HG03159 (cell line): ENCODE data around the gene RCAN1.
"Not testable (repeated sequence)": the region's sequence is repeated elsewhere in the genome, so short reads cannot be mapped to it uniquely, and the experiment has no call there.

ENCODE experiments used
- ATAC-seq: cut with Tn5 transposase; IDR thresholded peaks from one replicate; pipeline ENCODE4 v1.9.1; 2021; ENCODE audit warnings: mild to moderate bottlenecking, moderate library complexity; ENCODE audit not compliant: unreplicated experiment

RCAN1 gene

DNA sequence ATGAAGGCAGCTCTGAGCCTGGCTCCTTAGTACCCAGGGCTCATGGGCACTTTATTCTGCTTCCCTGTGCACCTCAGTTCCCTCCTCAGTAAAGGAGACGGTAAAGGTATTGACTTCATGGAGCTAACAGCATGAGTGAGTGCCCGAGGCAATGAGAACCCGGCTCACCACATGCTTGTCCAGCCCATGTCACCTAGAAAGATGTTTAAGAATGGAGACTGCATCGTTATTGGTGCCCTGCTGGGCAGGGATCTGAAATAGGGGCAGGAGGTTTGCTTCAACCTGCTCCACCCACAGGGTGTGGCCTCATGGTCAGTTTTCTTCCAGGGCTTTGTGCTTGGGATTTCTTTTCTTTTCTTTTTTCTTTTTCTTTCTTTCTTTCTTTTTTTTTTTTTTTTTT lies 95.9 kb downstream of the RCAN1 start:
- no peak for ATAC-seq

DNA sequence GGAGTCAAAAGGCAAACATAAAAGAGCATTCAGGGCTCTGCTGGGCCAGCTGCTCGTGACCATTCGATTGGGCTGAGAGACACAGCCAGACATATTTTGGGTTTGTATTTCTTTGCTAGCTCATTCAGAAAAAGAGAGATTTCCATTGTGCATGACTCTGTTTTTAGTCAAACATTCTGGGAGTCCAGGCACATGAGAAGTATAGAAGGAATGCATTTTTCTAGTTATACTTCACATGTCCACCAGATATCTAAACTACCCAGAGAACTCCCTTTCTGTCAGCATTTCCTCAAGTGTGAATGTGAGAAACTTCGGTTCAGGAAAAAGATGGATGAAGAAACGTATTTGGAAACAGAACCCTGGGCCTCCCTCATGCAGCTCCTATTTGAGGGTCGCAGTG lies 96.6 kb downstream of the RCAN1 start:
- ATAC-seq, result no peak

DNA sequence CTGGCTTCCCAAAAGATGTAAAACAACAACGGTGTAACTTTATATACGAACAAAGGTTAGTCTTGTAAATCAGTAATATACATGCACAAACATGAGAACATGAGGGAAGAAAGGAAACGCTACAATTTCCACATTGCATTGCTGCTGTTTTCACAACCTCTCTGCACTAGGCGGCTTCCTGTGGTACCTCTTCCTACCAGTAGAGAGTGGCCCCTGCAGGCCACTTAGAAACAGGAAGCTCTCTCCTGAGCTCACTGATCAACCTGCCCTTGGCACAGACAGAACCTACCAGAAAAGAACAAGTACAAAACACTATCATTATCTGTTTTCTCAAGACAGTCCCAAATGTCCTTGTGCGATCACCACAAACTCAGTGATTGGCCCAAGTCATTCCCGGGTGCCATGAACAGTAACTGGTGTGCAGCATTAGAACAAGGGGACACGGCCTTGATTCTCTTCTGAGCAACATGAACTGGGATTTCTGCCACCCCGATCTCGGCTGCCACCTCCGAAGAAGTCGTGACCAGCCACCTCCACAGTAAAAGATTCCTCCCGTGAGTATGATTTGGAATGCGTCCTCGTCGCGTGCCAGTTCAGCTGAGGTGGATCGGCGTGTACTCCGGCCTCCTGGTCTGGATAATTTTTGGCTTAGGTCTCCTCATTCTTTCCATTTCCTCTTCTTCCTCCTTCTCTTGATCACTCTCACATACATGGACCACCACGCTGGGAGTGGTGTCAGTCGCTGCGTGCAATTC lies 97.2 kb downstream of the RCAN1 start:
- no peak for ATAC-seq

DNA sequence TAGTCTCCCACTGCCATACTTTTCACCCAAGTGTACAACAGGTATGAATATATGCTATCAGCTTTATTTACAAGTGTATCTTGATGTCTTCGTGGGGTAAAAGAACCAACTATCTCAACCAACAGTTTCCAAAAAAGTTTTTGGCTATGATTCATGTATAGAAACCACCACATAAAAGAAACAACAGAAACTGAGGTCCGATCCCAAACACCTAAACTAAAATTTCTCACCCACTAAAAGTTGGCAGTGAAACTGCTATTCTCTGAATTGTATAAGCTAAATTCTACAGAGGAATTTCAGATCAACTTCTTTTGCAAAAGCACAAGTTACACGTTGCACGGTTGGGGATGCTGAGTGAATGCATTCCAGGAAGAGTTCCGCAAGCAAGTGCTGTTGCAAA lies 97.9 kb downstream of the RCAN1 start:
- ATAC-seq, result no peak

DNA sequence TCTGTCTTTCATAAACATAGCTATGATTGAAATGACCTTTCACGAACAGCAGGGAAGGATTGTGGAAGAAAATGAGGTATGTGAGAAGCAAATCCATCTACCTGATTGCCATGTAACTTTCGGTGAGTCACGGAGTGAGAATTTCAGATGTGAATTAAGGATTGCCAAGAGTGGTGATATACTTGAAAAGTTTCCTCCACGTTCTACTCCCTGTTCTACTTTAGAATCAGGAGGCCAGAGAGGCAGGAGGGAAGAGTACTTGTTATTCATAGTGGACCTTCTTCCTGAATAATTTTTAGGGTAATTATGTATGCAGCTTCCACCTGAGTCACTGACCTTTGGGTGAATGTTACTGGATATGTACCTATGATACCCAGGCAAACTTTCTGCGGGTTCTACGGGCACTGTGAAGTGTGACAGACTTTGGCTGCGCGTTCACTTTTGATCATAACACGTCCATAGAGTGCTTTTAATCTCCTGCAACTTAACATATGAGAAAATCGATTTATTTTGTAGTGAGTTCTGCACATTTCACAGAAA lies 100.3 kb downstream of the RCAN1 start:
- ATAC-seq, result no peak

DNA sequence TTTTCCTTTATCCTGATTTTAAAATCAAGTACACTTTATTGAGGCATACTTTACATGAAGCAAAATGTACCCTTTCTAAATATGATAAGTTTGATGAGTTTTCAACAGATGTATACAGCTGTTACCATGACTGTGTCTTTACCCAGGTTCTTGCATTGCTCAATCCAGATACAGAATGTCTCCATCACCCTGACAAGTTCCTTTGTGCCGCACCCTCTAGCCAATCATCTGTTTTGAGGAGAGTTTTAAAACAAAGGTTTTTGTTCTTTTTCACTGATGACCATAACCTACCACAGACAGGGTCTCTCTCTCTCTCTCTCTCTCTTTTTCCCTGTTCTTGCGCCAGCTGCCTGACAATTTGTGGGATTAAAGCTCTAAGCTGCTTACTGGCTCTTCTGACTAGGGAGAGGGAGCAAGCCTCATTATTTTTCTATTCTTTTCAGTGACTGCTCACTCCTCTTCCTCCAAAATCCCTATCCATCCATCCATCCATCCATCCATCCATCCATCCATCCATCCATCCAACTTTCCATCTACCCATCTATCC lies 101.7 kb downstream of the RCAN1 start:
- ATAC-seq, result no peak

DNA sequence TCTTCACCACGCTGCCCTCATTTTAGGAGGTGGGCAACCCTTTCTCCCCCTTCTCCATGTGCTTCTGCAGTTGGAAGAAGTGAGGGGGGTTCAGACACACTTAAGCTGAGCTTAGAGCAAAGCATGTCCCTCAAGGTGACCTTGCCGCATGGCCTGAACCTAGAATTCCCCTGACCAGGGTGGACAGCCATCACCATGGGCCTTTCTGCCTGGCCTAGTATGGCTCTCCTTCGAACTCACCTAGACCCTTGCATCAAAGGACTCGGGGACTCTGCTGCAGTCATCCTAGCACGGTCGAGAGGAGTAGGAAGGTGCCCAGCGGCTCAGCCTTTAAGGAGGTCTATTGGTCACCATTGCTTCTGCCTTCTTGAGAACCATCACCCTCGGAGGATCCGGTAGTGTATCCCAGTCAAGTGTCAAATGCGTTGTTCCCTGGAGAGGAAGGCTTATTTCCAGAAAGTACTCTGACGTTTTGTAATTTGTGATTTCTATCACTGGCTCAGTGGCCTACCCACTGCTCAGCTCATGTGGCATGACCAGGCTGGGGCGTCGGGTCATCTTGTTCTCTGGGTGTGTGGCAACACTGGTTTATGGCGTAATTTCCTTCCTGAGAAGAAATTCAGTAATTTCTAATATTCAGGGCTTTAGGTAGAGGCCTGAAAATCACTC lies 103.0 kb downstream of the RCAN1 start, which contains the start of gene KCNE1:
Gene KCNE1 (minus strand): TSS at position 424 of the 669 bp plus-strand sequence. CDS start 62,576 bp downstream, outside the sequence.
- no peak for ATAC-seq

DNA sequence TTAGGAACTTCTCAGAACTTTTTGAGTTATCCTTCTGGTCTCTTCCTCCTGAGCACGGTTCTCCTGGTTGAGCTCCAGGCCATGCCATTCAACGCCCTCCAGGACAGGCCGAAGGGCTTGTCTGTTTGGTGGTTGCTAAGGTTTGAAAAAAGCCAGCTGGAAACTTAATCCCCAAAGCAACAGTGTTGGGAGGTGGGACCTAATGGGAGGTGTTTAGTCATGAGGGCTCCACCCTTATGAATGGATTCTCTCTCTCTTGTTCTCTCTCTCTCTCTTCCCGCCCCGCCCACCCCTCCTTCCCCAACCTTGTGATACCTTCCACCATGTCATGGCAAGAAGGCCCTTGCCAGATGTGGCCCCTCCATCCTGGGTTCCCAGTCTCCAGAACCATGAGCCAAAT lies 103.7 kb downstream of the RCAN1 start:
- ATAC-seq, result no peak

DNA sequence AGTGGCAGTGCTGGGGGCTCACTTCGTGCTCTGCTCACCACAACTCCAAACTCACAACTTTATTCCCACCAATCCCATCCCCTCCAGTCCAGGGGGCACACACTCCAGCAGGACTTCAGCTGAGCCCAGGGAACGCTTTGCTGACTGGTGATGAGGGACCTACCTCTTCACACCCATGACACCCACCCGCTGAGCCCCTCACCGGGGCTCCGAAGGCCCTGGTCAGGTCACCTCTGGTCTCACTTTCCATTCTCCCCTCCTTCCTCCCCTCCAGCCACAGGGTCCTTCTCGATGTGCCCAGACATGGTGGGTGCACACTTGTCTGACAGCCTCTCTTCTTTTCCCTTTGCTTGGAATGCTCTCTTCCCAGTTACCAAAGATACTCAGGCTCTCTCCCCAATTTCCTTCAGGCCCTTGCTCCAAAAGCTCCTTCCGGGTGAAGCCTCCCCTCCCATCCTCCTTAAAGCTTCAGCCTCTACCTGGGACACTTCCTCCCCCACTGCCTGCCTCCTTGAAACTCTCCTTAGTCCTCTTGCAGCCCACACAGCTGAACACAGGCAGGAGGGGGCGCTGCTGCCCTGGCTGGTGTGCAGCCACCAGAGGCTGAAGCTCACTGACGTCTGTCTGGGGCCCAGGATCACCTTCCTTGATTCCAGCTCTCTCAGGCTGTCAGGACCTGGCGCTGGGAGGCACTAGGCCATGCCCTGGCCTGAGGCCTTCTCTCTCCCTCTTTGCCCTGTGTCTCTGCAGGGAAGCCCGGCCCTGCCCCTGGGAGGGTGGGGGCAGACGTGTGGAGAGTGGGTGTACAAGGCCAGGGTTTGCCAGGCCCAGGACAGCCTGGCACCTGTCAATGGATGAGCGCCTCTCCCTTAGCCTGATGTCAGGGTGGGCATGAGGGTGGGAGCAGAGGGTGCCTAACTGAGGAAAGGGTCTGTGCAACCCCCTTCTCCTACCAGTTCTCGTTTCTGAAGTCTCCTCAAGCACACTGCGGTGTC lies 104.5 kb downstream of the RCAN1 start:
- no peak for ATAC-seq

DNA sequence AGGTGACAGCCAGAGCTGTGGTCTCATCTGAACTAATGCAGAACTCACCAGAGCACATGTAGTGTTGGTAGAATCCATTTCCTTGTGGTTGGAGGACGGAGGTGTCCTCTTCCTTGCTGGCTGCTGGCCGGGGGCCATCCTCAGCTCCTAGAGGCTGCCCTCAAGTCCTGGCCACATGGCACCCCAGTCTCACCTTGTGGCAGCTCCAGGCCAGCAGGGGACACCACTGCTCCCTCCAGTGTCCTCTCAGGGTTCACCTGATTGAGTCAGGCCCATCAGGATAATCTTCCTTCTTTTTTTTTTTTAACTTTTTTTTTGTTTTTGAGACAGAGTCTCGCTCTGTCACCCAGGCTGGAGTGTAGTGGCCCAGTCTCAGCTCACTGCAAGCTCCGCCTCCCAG lies 105.8 kb downstream of the RCAN1 start:
- no peak for ATAC-seq

DNA sequence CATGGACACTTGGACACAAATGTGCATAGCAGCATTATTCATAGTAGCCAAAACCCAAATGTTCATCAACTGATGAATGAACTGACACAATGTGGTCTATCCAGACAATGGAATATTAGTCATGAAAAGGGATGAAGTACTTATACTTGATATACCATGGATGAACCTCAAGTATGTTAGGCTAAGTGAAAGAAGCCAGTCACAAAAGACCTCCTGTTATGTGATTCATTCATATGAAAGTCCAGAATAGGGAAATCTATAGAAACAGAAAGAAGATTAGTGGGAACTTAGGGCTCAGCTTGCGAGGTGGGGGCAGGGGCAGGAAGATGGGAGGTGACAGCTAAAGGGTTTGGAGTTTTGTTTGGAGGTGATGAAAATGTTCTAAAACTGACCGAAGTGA lies 110.3 kb downstream of the RCAN1 start:
- ATAC-seq, result no peak

DNA sequence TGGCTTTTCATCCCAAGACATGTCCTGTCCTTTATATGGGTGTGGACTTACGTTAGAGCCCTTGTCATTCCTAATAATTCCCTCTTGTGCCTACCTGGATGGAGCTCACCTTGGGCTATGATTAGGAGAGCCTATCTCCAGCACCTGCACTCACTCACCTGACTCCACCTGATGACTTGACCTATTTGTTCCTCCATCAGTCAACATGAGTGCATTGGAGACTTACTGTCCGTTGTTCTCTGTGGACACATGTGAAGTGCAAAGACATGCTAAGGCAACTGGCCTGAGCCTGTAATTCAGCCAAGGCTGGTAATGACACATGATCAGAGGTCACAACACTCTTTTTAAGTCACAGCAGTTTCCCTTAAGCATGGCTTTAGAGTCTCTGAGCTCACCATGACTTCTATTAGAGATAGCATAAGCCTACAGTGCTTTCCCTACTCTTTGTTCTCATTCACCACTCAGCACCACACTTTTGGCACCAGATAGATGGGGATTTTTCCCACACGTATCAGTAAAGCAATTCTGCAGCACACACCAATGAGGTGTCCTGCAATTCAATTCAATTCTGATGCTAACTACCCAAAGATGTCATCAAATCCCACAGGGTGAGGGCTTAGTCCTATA lies 112.3 kb downstream of the RCAN1 start:
- no peak for ATAC-seq

DNA sequence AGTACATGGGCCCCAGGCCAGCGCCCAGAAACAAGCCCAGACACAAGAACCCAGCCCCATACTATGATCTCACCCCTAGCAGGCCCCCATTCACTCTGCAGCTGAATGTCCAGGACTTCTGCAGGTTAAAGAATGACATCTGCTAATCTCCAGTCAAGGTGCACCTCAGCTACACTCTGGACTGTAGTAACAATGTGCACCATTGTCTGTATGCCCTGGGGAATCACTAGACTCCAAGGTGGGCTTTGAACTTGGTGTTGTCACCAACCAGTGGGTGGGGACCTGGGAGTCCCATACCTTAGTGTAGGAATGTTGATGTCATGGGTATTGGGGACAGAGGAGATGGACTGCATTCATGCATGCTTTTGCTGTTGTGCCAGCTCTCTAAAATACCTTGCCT lies 113.2 kb downstream of the RCAN1 start:
- no peak for ATAC-seq

DNA sequence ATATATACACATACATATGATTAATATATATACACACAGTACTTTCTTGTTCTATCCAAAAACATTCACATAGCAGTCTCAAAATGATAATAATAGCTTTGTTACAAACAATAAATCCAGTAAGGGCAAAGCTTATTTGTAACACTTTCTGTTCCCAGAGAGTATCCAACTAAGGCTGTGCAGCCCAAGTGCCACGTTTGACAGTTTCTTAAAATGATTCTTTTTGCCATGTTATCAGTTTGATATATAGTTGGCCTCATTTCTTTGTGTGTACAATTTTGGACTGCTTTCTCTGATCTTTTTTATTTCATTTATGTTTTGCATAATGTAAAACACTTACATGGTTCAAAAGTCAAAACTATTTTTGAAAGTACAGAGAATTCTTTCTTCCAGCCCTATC lies 114.7 kb downstream of the RCAN1 start:
- ATAC-seq, result no peak

DNA sequence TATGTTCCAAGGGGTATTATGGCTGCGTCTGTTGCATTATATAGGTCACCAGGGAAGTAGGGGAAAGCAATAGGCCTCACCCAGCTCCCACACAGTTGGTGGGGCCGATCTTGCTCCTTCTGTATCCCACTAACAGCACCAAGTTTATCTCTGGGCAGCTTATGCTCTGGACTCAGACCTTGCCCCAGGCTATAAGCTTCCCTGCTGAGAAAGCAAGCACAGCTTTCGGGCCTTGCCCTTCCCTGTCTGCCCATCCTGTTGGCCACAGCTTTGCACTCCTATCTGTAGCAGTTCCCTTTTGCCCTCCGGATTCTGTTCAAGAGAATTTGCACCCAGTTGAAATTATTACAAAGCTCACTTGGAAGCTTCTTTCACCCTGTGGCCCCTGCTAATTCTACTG lies 115.8 kb downstream of the RCAN1 start:
- no peak for ATAC-seq

DNA sequence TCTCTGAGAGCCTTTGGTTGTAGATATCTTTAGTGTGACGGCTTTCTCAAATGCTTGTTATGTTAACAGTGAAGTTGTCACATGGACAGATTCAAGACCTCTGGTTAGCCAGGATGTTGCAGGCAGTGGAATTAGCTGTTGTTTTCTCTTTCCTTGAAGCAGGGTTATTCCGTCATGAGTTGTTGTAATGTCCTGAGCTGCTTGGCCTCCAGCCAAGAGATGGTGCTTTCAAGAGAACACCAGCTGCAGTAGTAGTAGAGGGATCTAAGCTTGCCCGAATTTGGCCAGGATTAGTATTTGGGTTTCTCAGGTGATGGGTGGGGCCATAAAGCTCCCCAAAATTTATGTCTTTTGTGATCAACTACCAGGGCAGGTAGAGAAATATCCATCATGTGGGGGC lies 116.3 kb downstream of the RCAN1 start:
- ATAC-seq, result no peak

DNA sequence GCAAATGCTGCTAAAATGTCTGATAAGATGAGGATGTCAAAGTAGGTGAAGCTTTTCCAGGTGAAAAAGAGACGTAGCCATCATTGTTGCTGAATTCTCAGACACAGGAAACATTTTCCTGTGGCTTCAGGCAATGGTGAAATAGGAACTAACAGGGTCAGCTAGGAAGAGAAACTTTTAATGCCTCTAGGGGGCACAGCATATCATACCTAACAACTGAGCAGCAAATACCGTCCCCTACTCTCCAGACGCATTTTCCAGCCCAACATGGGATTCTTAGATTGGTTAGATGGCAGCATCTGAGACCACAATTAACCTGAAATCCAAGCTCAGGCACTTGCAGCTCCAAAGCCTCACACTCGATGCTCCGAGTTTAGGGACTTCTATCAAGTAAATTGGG lies 131.1 kb downstream of the RCAN1 start:
- not testable (repeated sequence) for ATAC-seq

DNA sequence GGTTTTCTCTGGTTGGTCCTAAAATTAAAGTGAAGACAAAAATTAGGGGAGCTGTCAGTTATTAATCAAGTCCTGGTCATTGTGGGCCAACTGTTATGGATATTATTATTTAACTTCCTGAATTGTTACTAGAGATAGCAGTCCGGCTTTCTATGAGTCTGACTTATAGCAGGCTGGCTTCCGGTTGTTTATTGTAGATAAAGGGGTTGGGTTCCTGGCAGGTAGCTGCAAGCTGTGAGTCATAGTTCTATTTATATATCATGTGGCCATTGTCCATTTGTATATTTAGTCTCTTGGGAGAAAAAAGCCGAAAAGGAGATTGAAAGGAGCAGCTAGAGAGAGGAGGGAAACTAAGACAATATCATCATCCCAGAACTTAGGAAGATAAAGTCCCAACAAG lies 131.5 kb downstream of the RCAN1 start:
- ATAC-seq, result not testable (repeated sequence)

DNA sequence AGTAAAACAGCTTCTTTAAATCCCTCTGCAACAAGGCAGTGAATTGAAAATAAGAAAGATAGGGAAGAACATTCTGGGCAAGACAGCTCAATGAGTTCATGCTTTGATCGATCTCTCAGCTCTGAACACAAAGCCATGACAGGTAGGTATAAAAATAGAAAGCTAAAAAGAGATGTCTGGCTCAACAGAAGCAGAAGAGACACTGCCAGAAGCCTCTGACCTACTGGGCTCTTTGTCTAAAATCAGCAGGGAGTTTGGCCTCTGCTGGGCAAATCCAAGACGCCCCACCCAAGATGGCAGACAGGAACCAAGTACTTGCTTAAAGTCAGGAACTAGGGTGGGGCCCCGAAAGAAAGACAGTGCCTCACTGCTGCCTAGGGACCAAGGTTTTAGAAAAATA lies 147.6 kb downstream of the RCAN1 start:
- not testable (repeated sequence) for ATAC-seq
